NCI-H1105 treated with DMSO at 0.1 percent for 48 hours (cell line): ENCODE results near the gene TOPAZ1.
A peak's percentile ranks its signal among the peaks of the same experiment; 100 is the strongest.
"Not testable (repeated sequence)": the region's sequence is repeated elsewhere in the genome, so short reads cannot be mapped to it uniquely, and the experiment has no call there.

Experiments
- DNase-seq: peaks from one replicate; lab custom pipeline; 2025; lab: John Stamatoyannopoulos, UW

The TOPAZ1 gene

DNA sequence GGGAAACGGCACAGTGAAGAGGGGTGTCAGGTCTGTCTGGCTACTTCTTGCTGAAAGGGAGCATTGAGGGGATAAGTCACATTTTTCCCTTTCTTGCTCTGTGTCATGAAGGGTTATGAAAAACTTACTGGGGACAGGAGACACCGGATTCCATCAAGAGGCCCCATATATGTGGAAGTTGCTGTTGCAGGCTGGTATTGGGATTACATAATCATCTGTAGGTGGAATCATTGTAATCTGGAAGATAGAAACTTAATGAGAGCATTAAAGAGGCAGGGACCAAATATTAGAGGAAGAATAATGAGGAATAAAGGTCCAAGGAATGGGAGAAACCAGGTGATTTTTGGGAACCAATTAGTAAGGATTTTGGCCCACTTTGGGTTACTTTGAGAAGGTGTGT lies 92.6 kb downstream of the TOPAZ1 start:
- DNase-seq: no peak

DNA sequence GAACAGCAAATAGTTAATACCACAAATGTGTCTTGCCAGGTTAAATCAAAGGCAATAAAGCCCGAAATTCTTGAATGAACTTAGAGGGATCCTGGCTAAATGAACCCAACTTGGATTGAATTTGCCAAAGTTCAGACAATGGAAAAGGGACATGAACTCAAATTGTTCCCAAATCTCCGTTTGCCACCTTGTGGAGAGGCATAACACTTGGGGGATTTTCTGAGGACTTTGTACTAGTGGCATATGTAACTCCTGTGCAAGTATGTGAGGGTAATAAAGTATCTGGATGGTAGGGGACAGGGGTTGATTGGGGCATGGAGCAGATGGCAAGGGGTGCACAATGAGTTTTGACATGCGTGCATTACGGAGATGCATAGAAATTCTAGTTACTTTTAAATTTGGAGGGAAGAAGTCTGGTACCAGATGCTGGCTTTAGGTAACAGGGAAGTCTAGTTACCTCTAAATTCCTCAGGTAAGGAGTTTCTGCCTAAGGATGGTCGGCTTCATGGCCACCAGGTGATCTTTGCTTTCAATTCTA lies 95.6 kb downstream of the TOPAZ1 start:
- no peak for DNase-seq

DNA sequence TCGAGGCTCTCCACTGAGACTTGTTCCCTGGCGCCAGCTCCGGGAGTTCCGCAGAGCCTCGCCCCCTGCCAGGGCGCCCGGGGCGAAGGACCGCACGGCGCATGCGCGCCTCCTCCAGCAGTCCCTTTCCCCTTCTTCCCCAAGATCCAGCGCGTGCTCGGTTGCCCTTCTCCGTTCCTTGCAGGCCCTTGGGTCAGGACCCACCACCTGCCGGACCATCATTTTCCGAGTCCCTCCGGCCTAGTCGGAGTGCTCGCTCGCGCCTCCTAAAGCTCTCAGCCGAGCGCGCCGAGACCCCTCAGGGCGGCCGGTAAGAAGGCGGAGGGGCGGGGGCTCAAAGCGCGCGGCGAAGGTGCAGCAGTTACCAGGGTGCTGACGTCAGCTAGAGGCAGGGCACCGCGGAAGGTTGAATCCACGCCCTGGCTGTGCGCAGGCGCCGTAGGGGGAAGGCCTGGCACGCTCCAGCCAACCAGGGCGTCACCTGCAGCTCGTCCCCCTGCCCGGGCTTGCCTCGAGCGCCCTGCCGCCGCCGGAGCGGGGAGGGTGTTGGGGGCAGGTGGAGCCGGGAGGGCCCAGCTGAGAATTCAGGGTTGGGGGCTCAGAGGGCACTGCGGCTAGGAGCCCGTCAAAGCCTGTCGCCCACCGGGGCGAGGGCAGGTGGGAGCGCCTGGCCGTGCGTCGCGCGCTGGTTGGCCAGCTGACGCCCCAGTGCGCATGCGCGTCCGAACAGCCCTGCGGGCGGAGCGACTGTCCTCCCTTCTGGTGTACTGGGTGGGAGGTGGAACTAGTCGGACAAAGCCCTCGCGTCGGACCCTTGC lies 96.5 kb downstream of the TOPAZ1 start, which contains the start of gene TCAIM:
TCAIM (plus strand) TSS at position 757 of the 818 bp plus-strand sequence. CDS start 16,017 bp downstream, outside the sequence.
- peak; percentile 91 for DNase-seq

DNA sequence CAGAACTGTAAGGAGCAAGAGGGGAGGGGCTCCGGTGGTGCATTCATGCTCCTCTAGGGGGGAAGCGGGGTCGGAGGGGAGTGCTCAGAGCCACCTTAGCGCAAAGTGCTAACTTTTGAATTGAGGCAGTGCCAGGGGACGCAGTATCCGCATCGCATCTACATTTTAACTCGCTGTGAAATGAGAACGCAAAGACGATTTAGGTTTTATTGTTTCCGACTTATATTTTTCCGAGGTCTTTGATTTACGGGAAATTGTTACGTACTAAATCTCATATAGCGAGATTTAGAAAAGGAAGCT lies 97.1 kb downstream of the TOPAZ1 start:
- DNase-seq: no peak

DNA sequence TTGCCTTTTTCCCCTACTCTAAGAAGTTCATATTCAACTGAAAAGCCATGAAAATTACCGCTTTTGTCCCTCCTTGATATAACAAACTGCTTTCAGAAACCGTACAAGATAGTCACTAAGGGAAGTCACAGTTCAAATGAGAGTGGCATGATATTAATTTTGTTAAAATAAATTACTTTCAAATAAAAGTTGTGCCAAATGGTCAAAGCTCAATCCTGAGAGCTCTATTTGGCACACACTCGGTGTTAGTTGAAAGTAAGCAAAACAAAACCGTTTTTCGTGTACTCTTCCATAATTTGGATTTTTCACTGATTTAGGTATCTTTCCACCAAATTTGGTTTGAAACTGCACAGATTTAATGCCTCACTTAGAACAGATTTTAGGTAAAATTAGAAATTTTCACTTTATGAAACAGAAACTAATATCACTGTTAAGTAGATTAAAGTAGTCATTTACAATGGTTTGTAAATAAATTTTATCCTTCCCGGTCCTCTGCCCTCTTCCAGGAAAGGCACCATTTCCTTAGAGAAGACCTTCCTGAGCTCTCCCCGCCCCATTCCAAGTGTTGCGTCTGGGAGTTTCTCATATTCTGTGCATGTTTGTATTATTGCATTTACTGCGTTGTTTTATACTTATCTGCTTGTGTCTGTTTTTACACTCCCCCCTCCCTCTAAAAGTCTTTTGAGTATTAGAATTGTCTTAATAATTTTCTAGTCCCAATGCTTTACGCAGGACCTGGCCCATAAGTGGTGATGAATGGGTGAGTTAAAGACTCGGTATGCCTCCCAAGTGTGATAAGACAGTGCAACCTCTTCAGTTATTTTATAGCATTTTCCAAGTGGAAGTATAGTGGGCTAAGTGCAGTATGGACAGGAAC lies 97.7 kb downstream of the TOPAZ1 start:
- DNase-seq: no peak

DNA sequence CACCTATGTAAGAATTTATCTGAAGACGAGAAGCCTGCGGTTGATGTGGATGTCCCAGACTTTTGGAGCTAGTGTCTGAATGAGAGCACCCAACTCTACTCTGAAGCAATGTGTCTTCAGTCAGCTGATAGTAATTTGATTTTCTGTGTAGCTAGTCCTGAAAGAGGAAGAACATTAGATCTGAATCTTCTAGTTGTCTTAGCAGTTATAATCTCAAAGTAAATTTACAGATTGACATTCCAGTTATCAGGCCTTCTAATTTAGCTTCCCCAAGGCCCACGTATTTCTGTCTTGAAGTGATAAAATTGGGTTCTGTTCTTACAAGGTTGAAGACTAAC lies 98.3 kb downstream of the TOPAZ1 start:
- DNase-seq: no peak

DNA sequence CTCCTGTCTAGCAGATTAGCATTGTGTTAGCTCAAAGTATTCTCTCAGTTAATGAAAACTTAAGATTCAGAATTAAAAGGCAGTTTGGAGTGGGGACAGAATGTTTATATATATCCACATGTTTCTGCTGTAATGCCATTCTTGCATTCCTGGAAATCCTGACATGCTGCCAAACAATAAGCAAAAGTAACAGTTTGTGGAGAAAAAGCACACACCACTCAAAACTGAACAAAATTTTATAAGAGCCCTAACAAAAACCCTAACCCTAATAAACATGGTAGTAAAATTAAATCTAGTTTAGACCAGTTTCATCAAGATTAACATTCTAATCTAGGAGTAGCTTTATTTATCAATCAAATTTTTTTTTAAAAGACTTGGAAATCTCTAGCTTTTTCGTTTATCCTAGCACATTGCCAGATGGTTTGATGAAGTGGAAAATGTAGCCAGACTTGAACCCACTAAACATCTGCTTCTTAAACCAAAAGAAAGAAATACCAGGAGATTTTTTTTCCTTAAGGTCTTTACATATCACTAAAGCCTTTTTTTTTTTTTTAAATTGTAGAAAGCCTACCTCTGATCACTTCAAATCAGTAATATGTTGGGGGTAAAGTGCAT lies 100.6 kb downstream of the TOPAZ1 start:
- no peak for DNase-seq

DNA sequence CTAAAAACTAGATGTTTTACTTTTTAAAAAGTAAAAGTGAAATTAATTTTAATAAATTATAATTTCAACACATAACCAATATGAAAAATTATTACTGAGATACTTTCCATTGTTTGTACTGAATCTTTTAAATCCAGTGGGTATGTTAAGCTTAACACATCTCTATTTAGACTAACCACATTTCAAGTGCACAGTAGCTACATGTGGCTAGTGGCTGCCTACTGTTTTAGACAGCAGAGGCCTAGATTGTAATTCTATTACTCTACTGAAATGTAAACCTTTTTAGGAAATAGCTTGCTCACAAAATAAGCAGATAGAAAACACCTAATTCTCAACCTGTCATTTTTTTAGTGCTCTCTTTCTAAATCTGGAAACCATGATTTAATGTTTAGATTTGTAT lies 101.7 kb downstream of the TOPAZ1 start:
- no peak for DNase-seq

DNA sequence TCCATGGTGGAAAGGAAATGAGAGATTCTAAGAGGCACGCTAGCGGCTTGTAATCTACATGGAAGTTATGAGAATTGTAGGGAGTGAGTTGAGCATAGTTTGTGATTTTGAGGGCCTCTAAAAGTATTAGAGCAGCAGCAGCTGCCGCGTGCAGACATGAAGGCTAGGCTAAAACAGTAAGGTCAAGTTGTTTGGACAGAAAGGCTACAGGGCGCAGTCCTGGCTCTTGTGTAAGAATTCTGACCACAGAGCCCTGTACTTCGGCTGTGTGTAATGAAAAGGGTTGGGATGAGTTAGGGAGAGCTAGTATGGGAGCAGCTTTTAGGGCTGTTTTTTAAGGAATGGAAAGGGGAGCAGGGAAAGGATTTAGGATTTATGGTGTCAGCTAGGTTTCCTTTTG lies 104.9 kb downstream of the TOPAZ1 start:
- DNase-seq: not testable (repeated sequence)

DNA sequence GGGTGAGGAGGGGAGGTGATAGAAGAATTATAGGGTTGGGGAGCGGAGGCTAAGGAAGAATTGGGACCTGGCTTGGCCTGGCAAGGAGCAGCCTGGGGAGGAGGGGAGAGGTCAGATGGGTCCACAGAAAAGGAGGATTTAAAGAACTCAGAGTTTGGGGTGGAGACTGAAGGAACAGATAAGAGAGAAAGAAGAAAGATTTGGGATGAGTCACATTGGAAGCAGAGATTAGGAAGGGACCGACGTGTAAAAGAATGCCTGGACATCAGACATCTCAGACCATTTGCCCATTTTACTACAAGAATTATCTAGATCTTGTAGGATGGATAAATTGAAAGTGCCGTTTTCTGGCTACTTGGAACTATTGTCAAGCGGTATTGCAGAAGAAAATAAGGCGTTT lies 107.3 kb downstream of the TOPAZ1 start:
- DNase-seq: no peak

DNA sequence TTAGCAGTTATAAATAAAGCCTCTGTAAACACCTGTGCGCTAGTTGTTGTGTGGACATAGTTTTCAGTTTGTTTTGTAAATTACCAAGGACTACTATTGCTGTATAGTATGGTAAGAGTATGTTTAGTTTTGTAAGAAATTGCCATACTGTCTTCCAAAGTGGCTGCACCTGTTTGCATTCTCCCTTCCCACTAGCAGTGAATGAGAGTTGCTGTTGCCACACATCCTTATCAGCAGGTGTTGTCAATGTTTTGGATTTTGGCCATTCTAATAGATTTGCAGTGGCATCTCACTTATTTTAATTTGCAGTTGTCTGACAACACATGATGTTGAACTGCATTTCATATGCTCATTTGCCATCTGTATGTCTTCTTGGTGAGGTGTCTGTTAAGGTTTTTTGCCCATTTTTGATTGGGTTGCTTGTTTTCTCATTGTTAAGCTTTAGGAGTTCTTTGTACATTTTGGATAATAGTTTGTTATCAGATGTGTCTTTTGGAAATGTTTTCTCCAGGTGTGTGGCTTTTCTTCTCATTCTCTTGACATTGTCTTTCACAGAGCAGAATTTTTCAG lies 111.8 kb downstream of the TOPAZ1 start:
- DNase-seq: no peak

DNA sequence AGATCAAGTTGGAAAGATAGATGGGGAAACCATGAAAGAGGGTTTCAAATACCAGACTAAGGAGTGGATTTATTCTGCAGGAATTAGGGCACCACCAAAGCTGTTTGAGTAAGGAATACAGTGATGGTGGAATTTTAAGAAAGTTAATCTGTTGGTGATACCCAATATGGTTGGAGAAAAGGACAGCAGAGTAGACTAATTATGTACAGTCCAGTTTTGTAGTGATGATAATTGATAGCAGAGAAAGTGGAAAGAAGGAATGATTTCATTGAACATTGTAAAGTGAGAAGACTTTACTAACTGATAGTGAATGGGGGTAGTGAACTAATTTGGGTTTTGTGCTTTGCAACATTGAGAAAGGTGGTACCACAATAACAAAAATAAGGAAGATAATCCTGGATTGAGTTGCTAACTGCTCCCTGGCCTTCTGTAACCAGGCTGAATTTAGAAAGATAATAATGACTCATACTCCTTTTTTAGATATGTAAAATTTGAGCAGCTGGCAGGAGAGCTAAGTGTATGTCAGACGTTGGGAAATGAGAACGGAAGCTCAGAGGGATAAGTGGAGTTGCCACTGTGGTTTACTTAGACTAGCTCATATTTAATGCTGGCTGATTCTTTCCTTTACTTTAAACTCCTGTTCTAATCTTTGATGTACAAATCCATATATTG lies 113.8 kb downstream of the TOPAZ1 start:
- no peak for DNase-seq

DNA sequence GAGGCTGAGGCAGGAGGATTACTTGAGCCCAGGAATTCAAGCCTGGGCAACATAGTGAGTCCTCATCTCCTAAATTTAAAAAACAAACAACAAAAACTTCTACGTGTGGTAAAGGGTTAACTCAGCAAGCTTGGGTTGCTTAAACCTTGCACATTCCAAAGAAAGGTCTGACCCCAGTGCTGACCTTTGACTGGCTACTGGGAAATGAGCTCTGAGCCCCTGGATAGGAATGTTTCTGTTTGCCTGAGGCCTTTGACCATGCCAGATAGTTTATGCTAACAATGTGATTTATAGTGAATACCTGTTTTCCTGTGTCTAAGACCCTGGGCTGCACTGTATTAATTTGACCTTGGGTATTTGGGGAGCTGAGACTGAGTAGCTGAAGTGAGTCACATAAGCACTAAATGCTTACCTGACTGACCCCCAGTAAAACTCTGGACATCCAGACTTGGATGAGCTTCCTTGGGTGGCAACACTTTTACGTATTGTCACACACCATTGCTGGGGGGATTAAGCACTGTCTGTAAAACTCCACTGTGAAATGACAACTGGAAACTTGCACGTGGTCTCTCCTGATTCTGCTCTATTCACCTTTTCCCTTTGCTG lies 117.6 kb downstream of the TOPAZ1 start:
- no peak for DNase-seq

DNA sequence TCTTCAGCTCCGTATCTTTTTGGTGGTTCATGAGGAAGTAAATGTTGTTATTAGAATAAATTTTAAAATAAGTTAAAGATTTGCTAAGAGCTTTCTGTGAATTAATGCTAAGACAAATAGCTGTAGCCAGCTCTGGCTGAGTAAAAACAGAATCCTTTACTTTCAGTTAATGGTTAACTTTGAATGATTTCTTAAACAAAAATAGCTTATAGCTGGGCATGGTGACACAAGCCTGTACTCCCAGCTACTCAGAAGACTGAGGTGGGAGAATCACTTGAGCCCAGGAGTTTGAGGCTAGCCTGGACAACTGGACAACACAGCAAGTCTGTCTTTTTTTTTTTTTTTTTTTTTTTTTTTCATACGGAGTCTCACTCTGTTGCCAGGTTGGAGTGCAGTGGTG lies 121.9 kb downstream of the TOPAZ1 start:
- no peak for DNase-seq

DNA sequence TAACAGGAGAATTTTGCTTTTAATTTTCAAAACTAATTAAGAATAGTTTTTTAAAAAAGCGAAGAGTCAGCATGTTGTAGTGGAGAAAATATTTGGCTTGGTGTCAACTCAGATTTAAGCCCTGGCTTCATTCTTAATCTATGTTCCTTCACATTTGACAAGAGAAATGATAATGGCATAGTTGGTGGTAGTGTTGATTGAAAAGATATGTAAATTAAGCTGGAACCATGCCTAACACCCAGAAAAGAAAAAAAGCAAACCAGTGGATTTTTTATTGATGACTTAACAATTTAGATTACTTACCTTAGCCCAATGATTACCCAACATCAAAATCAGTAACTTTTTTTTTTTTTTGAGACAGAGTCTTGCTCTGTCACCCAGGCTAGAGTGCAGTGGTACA lies 124.3 kb downstream of the TOPAZ1 start:
- DNase-seq: no peak

DNA sequence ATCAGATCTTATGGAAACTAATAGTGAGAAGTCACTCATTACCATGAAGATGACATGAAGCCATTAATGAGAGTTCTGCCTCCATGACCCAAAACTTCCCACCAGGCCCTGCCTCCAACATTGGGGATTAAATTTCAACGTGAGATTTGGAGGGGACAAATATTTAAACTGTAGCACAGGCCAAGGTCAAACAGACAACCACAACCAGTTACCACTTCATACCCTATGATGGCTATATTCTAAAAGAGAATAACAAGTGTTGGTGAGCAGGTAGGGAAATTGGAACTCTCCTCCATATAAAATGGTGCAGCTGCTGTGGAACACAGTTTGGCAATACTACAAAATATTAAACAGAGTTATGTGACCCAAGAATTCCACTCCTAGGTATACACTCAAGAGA lies 133.8 kb downstream of the TOPAZ1 start:
- no peak for DNase-seq
